Endothelial cell of umbilical vein (primary cell): ENCODE results near the gene SF3B1. TPM values are rescaled to one million over a fixed set of nuclear protein-coding genes. Genes with fewer than 3 reads are reported as not detected.

ENCODE experiments used
- BruUV-seq: library from RNA; stranded (reverse); fragments of 400-500 nt; replicated peaks from 2 replicates; lab custom pipeline; 2021; lab: Mats Ljungman, UMichigan
- CTCF ChIA-PET: fragments of 300-600, 350-600 bp; sonication (Branson Sonifier 250); formaldehyde crosslinking; loops from one replicate; lab custom pipeline; 2021; ENCODE audit warnings: antibody characterized with exemption, inconsistent platforms; lab: Charles Lee
- POLR2A ChIA-PET: fragments of 300-600, 350-600 bp; sonication (Branson Sonifier 250); formaldehyde crosslinking; loops from one replicate; lab custom pipeline; 2021; ENCODE audit warnings: antibody characterized with exemption, inconsistent platforms; lab: Charles Lee
- DNase-seq: peaks from one replicate; pipeline ENCODE4 v3.0.0-alpha.2; 2011; ENCODE audit warnings: low read depth, low spot score
- FAIRE-seq: peaks from 2 replicates; lab custom pipeline; 2011; peaks lifted over from hg19 to GRCh38; lab: Jason Lieb, UNC
- H2AFZ ChIP-seq: 2 replicates; pipeline ENCODE4 v1.6.0; 2012; ENCODE audit warnings: low read depth, low read length, control low read depth, inconsistent platforms
- H3K27ac ChIP-seq: 2 replicates; pipeline ENCODE4 v1.5.1; 2011; ENCODE audit warnings: low read depth, mild to moderate bottlenecking, control low read depth, low read length, moderate library complexity; ENCODE audit not compliant: insufficient read depth
- H3K27me3 ChIP-seq, 2 experiments: 2 replicates each; pipeline versions ENCODE4 v1.6.0 to v1.6.1; 2011; ENCODE audit warnings: low read length in 2 of 2, mixed read lengths in 1 of 2; ENCODE audit not compliant: control insufficient read depth in 2 of 2, insufficient read depth in 2 of 2
- H3K36me3 ChIP-seq, 2 experiments: 2 replicates in 1 of 2; 3 replicates in 1 of 2; pipeline ENCODE4 v1.5.1; 2011; ENCODE audit warnings: low read length in 2 of 2, mild to moderate bottlenecking in 1 of 2, moderate library complexity in 1 of 2; ENCODE audit not compliant: control insufficient read depth in 2 of 2, insufficient read depth in 2 of 2; ENCODE audit errors: extremely low read depth in 1 of 2
- H3K4me1 ChIP-seq: 3 replicates; pipeline ENCODE4 v1.5.1; 2011; ENCODE audit warnings: mild to moderate bottlenecking, low read length; ENCODE audit not compliant: control insufficient read depth, insufficient read depth; ENCODE audit errors: extremely low read depth
- H3K4me2 ChIP-seq: 2 replicates; pipeline ENCODE4 v1.6.1; 2011; ENCODE audit warnings: low read length, control low read depth, mixed read lengths; ENCODE audit not compliant: insufficient read depth
- H3K4me3 ChIP-seq, 3 experiments: fragments of 200-600 bp in 1 of 3; sonication (generic), shearing (Covaris generic) in 1 of 3; replicated peaks in 1 of 3; 2 replicates each; pipeline ENCODE4 v1.5.1; 2011 to 2016; ENCODE audit warnings: control low read depth in 3 of 3, low read length in 3 of 3, mild to moderate bottlenecking in 2 of 3, inconsistent platforms in 1 of 3, low read depth in 1 of 3, moderate library complexity in 1 of 3; ENCODE audit not compliant: insufficient read depth in 1 of 3
- H3K79me2 ChIP-seq: 2 replicates; pipeline ENCODE4 v1.6.0; 2012; ENCODE audit warnings: low read length, inconsistent platforms; ENCODE audit not compliant: control insufficient read depth, insufficient read depth
- H3K9ac ChIP-seq: replicated peaks from 2 replicates; pipeline ENCODE3; 2011; ENCODE audit warnings: low read length, control low read depth; ENCODE audit not compliant: insufficient read depth; ENCODE audit errors: extremely low read depth
- H3K9me1 ChIP-seq: replicated peaks from 3 replicates; pipeline ENCODE4 v1.6.0; 2011; ENCODE audit warnings: mild to moderate bottlenecking, low read length; ENCODE audit not compliant: control insufficient read depth, insufficient read depth; ENCODE audit errors: extremely low read depth
- H3K9me3 ChIP-seq: replicated peaks from 2 replicates; pipeline ENCODE4 v1.5.1; 2012; ENCODE audit warnings: low read length, inconsistent platforms; ENCODE audit not compliant: control insufficient read depth, insufficient read depth
- H4K20me1 ChIP-seq: replicated peaks from 2 replicates; pipeline ENCODE3; 2011; ENCODE audit warnings: mild to moderate bottlenecking, low read length; ENCODE audit not compliant: control insufficient read depth, insufficient read depth; ENCODE audit errors: extremely low read depth
- EZH2 ChIP-seq: IDR thresholded peaks from 2 replicates; pipeline ENCODE4 v1.6.1; 2012; ENCODE audit warnings: borderline replicate concordance, low read depth, mild to moderate bottlenecking, moderate library complexity, low read length, inconsistent platforms; ENCODE audit not compliant: severe bottlenecking
- FOS ChIP-seq: IDR thresholded peaks from 2 replicates; pipeline ENCODE4 v1.6.1; 2011; ENCODE audit warnings: mild to moderate bottlenecking, low read length, moderate library complexity, borderline replicate concordance; ENCODE audit not compliant: insufficient read depth
- GATA2 ChIP-seq: IDR thresholded peaks from 2 replicates; pipeline ENCODE4 v1.7.0; 2011; ENCODE audit warnings: low read depth, mild to moderate bottlenecking, moderate library complexity, mixed read lengths, low read length; ENCODE audit not compliant: insufficient read length, insufficient read depth
- JUN ChIP-seq: IDR thresholded peaks from 2 replicates; pipeline ENCODE4 v1.6.1; 2011; ENCODE audit warnings: borderline replicate concordance, low read depth; ENCODE audit not compliant: insufficient read length, insufficient read depth
- MYC ChIP-seq: IDR thresholded peaks from one replicate; pipeline ENCODE4 v1.6.1; 2011; ENCODE audit warnings: mild to moderate bottlenecking, low read depth, low read length
- POLR2A ChIP-seq: IDR thresholded peaks from 2 replicates; pipeline ENCODE4 v1.6.1; 2012; ENCODE audit warnings: low read depth, mild to moderate bottlenecking, control low read depth, low read length
- POLR2AphosphoS5 ChIP-seq: IDR thresholded peaks from 2 replicates; pipeline ENCODE4 v1.6.1; 2012; ENCODE audit warnings: low read depth, mild to moderate bottlenecking, control low read depth, low read length, moderate library complexity; ENCODE audit not compliant: insufficient read depth
- dilution Hi-C: fragments of 300-500 bp; cut with MboI; formaldehyde crosslinking; loops from one replicate; pipeline ENCODE4 v1.15.0; 2019; ENCODE audit warnings: low sequenced_read_pairs; ENCODE audit not compliant: extremely low pct_ligation_motif_present
- intact Hi-C: fragments of 100-400 bp; cut with micrococcal nuclease; formaldehyde crosslinking; loops from one replicate; pipeline ENCODE4 v1.10.0; 2022
- polyA plus RNA-seq, 4 experiments: library from polyadenylated mRNA; depleted of rRNA in 3 of 4; stranded (reverse) in 3 of 4; unstranded in 1 of 4; fragments of >200 nt; gene quantifications; 2 replicates each; pipeline versions ENCODE4 v1.2.1 to v1.2.3, GENCODE V29; 2011 to 2012; ENCODE audit warnings: missing spikeins in 1 of 4
- total RNA-seq: library from RNA; stranded (reverse); gene quantifications from 2 replicates; pipeline ENCODE4 v1.2.3, GENCODE V29; 2021
- TF ChIP-seq, protein P1 (sequence below): IDR thresholded peaks from 2 replicates; pipeline ENCODE4 v1.6.1; 2011; ENCODE audit not compliant: insufficient read depth, insufficient read length
- TF ChIP-seq, protein P2 (sequence below), 2 donors: IDR thresholded peaks; 1 replicate in 1 of 2; 2 replicates in 1 of 2; pipeline ENCODE4 v1.5.1; 2011; ENCODE audit warnings: low read length in 2 of 2, mild to moderate bottlenecking in 2 of 2, moderate library complexity in 2 of 2, control low read depth in 1 of 2, inconsistent platforms in 1 of 2, low read depth in 1 of 2; ENCODE audit not compliant: insufficient read depth in 1 of 2; ENCODE audit errors: extremely low read depth in 1 of 2

The SF3B1 gene
- total and polyA plus RNA-seq, 2 donors (not counting 3 experiments of a cell fraction or from before 2014, with no cell fraction given), result 234 to 321 TPM

DNA sequence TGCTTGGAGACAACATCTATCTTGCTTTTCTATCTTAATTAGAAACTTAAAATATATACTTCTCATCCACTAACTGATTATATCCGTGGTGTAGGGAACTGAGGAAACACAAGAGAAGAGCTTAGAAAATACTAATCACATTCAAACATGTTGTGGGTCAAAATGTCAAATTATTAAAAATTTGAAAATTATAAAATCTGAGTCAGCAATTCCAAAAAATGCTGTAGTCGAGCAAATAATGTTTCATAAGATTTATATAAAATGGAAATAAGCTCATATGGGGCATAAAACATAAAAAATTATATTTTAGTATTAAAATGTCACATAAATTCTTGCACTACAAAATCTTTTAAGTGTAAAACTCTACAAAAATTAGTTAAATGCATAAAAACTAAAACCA lies 29.2 kb downstream of the SF3B1 start:
- Histone ChIP-seq H3K4me3 (no peak overlapping the region), H3K27ac (no peak overlapping the region), H3K9me3 (no peaks in the 10 kb centered on the region), H3K9ac (no peak overlapping the region), H3K27me3 (no peaks in the 10 kb centered on the region), H3K79me2 (peaks cover 6% of the 10 kb centered on the region), H3K4me1 (no peaks in the 10 kb centered on the region), H3K9me1 (no peaks in the 10 kb centered on the region), H3K36me3 (peaks cover 29 to 60% of the 10 kb centered on the region in 2 experiments), H3K4me2 (no peak overlapping the region), H4K20me1 (peaks cover 4% of the 10 kb centered on the region), H2AFZ (no peak overlapping the region)
- DNase-seq (no peak), FAIRE-seq (no peak)
- dilution Hi-C loops (no loop called here), intact Hi-C loops (no loop called here)
- CTCF ChIA-PET, result interaction anchor here (1.5 kb wide), 1 partner anchor 9 kb away, joined by 5 read pairs; no protein-coding TSS in a partner anchor
- BruUV-seq, result no TSS peak
- TF ChIP-seq, protein P1, sequence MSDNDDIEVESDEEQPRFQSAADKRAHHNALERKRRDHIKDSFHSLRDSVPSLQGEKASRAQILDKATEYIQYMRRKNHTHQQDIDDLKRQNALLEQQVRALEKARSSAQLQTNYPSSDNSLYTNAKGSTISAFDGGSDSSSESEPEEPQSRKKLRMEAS, result no peak
- POLR2A ChIA-PET, result no interaction called here

DNA sequence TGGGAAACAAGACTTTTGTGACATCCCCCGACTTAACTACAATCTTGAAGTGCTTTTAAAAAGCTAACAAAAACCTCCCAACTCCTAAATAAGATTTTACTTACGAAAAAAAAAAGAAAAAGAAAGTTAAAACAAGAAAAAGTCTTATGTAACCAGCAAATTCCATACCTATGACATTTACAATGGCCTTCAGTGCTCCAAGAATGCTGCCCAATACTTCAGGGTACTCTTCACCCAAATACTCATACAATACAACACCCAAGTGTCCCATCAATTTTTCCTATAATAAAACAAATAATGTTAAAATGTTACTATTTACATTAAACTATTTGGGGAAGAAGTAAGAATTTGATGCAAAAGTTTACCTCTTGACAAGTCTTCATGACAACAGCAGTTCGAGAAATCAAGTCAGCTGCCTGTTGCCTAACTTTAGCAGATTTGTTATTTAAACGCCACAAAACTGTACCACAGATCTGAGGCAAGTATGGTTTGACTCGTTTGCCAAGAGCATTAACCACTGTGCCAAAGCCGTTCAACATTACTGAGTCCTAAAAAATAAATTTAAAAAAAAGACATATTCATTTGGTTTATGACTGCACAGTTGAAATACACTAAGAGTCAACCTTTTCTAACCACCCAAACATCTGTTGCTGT lies 34.8 kb downstream of the SF3B1 start:
- H2AFZ ChIP-seq, result no peak overlapping the region
- no peak overlapping the region for H3K4me3 ChIP-seq
- H3K79me2 ChIP-seq, result no peaks in the 10 kb centered on the region
- dilution Hi-C loops, result no loop called here
- CTCF ChIA-PET, result no interaction called here
- H3K4me1 ChIP-seq, result no peaks in the 10 kb centered on the region
- H4K20me1 ChIP-seq, result no peaks in the 10 kb centered on the region
- no peak overlapping the region for H3K9ac ChIP-seq
- peaks cover 26 to 60% of the 10 kb centered on the region in 2 experiments for H3K36me3 ChIP-seq
- POLR2A ChIA-PET, result no interaction called here
- no peaks in the 10 kb centered on the region for H3K9me1 ChIP-seq
- H3K9me3 ChIP-seq, result no peaks in the 10 kb centered on the region
- TF ChIP-seq JUN, result no peak
- TF ChIP-seq FOS, result no peak
- no peak for TF ChIP-seq MYC
- TF ChIP-seq POLR2A, result no peak
- TF ChIP-seq, protein P2, sequence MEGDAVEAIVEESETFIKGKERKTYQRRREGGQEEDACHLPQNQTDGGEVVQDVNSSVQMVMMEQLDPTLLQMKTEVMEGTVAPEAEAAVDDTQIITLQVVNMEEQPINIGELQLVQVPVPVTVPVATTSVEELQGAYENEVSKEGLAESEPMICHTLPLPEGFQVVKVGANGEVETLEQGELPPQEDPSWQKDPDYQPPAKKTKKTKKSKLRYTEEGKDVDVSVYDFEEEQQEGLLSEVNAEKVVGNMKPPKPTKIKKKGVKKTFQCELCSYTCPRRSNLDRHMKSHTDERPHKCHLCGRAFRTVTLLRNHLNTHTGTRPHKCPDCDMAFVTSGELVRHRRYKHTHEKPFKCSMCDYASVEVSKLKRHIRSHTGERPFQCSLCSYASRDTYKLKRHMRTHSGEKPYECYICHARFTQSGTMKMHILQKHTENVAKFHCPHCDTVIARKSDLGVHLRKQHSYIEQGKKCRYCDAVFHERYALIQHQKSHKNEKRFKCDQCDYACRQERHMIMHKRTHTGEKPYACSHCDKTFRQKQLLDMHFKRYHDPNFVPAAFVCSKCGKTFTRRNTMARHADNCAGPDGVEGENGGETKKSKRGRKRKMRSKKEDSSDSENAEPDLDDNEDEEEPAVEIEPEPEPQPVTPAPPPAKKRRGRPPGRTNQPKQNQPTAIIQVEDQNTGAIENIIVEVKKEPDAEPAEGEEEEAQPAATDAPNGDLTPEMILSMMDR (IDR thresholded peaks at IDR 0.05; ENCODE audit: extremely low read depth in 1 of 2, insufficient read depth in 1 of 2, low read depth in 1 of 2, low read length in 2 of 2), result no peak
- TF ChIP-seq EZH2, result no peak
- TF ChIP-seq, protein P1, result no peak
- TF ChIP-seq GATA2, result no peak
- no peak for TF ChIP-seq POLR2AphosphoS5
- no peak for DNase-seq
- no peak for FAIRE-seq
- no TSS peak for BruUV-seq
- intact Hi-C loops, result loop anchor here (2.0 to 5.0 kb wide), 3 partner anchors 15 to 87 kb away; no protein-coding TSS in a partner anchor
- no peak overlapping the region for H3K4me2 ChIP-seq
- H3K27ac ChIP-seq, result no peak overlapping the region
- no peaks in the 10 kb centered on the region for H3K27me3 ChIP-seq
